ENCODE data around the gene CYP2W1.

CYP2W1 gene

DNA sequence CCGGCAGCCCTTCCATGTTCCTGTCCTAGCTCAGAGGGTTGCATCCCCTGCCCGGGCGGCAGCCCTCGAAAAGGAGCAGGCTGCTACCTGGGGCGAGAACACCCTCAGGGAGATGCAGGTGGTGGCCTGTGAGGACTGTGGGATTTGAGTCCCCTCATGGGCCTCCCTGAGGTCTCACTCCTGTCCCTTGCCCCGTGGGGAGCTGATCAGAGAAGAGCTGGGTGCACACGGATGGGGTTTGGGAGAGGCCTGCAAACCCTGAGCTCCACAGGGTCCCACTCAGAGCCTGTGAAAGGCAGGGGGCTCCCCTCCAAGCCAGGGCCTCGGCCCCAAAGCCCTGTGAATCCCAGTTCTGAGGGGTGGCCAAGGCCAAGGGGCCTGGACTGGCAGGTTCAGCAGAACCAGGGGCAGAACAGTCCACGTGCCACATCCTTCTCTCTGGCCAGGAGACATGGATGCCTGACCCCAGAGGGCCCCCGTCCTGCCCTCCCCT, 424 bp upstream of the CYP2W1 start:
- no peak for DNase-seq (ENCODE audit: low spot score)

DNA sequence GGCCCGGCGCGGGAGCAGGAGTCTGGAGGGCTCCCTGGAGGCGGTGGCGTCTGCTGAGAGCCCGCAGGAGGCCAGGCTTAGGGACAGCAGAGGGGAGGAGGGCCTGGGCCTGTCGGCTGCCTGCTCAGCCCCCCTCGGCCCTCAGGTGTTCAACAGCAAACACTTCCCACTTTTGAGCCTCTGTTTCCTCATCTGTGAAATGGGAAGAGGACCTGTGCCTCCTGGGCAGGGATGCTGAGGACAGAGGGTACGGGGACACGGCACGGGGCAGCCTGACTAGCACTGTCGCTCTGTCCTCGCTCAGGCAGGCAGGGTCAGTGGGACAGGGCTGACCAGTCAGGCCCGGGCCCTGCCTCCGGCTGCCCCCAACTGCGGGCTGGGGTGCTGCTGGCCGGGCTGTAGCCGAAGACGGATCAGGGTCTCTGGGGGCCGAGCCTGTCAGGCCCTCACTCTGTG, 663 bp downstream of the CYP2W1 start:
- no peak for DNase-seq (ENCODE audit: low spot score)

DNA sequence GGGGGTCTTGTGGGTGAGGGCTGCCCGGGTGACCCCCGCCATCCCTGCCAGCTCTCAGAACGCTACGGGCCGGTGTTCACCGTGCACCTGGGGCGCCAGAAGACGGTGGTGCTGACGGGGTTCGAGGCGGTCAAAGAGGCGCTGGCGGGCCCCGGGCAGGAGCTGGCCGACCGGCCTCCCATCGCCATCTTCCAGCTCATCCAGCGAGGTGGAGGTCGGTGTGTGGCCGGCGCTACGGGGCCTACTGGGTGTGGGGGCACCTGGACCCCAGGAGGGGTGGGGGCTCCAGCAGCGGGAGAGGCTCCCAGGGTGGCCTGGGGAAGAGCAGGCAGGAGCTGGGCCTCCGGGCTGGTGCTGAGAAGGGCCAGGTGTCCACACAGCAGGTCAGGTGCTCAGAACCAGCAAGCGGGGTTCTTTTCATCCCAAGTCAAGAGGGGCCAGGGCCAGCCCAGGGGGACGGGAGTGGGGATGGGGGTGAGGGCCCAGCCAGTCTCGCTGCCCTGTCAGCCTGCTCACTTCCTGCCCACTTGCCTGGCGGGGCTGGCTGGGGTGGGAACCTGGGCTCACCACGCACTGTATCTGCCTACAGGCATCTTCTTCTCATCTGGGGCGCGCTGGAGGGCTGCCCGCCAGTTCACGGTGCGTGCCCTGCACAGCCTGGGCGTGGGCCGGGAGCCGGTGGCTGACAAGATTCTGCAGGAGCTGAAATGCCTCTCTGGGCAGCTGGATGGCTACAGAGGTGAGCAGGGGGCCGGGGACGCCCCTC, 1.6 kb downstream of the CYP2W1 start:
- no peak for DNase-seq (ENCODE audit: low spot score)

DNA sequence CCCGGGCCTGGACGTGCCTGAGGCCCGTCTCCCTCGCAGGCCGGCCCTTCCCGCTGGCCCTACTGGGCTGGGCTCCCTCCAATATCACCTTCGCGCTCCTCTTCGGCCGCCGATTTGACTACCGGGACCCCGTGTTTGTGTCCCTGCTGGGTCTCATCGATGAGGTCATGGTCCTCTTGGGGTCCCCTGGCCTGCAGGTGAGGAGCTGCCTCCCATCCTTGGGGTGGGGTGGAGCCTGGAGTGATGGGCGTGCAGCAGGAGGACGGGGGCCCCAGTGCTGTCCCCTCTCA, 2.1 kb downstream of the CYP2W1 start:
- no peak for DNase-seq (ENCODE audit: low spot score)

DNA sequence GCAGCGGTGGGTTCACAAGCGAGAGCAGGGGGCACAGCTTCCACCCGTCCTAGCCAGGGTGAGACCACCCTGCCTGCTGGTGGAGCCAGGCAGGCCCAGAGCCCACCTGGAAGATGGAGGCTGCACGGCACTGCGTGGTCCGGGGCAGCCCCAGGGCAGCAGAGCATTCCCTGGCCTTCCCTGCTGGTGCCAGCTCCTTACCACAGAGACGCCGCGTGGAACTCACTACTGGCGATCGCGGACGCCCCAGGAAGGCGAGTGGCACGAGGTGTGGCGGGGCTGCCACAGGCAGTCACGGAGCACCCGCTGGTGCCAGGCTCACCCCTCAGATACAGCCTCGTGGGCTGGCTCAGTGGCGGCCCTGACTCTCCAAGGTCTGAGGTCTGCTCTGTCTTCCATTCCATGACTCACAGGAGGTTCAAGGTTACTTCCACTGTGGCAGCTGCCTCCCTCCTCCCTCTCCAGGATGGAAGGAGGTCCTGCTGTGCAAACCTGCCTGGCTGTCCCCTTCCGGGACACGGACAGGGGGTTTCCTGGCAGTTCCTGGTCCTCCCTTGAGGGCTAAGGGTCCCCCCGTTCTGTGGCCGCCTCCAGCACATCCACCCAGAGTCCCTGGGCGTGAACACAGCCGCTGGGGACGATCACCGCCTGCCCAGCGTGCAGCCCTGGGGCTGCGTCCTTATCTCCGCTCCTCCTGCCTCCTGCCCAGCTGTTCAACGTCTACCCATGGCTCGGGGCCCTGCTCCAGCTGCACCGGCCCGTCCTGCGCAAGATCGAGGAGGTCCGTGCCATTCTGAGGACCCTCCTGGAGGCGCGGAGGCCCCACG, 3.1 kb downstream of the CYP2W1 start:
- DNase-seq (ENCODE audit: low spot score): peak; percentile 64

DNA sequence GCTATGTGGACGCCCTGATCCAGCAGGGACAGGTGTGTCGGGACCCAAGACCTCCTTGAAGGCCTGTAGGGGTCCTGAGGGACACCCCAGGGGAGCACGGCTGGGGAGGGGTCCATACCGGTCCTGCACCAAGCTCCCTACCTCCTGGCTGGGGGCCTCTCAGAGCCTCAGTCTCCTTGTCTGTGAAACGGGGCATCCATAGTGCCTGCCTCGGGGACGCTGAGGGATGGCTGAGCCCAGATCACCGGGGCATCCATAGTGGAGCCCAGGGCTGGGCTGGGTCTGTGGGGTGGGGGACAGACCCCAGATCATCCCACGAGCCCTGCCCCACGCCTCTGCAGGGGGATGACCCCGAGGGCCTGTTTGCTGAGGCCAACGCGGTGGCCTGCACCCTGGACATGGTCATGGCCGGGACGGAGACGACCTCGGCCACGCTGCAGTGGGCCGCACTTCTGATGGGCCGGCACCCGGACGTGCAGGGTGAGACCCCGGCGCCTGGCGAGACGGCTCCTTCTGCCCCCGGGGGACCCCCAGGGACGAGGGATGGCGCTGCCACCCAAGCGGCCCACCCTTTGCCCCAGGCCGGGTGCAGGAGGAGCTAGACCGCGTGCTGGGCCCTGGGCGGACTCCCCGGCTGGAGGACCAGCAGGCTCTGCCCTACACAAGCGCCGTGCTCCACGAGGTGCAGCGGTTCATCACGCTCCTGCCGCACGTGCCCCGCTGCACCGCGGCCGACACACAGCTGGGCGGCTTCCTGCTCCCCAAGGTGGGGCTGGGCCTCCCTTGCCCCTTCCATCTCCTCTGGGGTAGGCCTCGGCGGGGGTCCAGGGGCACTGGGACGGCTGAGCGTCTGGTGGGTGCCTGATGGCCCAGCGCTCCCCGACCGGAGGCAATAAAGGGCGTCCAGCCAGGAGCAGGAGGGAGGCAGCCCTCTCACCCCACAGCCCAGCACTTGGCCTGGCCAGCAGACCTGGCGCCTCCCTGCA, 4.1 kb downstream of the CYP2W1 start:
- no peak for DNase-seq (ENCODE audit: low spot score)

DNA sequence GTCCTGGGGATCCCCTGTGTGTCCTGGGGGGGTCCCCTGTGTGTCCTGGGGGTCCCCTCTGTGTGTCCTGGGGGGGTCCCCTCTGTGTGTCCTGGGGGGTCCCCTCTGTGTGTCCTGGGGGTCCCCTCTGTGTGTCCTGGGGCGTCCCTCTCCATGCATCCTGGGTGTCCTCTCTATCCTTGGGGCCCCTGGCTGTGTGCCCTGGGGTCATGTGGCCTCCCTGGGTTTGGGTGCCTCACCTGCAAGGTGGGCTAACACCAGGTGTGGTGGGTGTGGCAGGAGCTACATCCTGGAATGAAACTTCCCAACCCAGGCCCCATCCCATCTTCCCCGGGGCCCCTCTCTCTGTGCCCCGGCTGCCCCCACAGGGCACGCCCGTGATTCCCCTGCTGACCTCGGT, 4.9 kb downstream of the CYP2W1 start:
- DNase-seq (ENCODE audit: low spot score): no peak

DNA sequence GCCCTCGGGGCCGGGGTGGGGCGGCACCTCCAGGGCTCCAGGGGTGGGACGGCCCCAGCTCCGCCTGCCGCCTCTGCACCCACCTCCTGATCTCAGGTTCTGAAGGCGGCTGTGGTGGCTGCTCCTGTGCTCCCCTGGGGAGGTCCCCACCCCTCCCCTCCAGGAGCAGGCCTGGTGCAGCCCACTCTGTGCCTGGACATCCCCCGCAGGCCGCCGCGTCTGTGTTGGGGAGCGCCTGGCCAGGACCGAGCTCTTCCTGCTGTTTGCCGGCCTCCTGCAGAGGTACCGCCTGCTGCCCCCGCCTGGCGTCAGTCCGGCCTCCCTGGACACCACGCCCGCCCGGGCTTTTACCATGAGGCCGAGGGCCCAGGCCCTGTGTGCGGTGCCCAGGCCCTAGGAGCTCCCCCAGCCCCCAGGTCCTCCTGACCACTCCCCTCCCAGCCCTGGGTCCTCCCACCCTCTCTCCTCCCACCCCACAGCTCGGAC, 5.5 kb downstream of the CYP2W1 start:
- peak; percentile 45 for DNase-seq (ENCODE audit: low spot score)

DNA sequence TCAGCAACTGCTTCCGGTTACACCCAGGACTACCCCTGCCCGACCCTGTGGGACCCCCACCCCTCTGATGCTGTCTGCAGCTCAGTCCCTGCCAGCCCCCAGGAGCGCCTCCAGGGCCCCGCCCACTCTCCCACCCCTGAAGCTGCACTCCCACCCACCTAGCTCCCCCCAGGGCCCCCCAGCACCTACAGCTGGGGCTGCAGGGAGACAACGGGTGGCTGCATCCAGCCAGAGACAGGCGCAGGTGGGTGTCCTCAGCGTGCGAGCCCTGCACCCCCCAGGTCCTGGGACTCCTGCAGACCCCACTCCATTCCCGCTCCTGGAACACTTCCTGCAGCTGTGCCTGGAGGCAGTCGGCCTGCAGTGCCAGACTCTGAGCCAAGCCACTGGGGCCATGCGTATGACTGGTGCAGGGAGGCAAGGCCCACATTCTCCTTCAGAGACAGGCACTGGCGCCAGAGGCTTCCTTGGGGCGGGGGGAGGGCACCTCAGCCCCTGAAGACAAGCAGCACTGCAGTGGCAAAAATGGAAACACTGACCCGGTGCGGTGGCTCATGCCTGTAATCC, 6.1 kb downstream of the CYP2W1 start:
- DNase-seq (ENCODE audit: low spot score): no peak

DNA sequence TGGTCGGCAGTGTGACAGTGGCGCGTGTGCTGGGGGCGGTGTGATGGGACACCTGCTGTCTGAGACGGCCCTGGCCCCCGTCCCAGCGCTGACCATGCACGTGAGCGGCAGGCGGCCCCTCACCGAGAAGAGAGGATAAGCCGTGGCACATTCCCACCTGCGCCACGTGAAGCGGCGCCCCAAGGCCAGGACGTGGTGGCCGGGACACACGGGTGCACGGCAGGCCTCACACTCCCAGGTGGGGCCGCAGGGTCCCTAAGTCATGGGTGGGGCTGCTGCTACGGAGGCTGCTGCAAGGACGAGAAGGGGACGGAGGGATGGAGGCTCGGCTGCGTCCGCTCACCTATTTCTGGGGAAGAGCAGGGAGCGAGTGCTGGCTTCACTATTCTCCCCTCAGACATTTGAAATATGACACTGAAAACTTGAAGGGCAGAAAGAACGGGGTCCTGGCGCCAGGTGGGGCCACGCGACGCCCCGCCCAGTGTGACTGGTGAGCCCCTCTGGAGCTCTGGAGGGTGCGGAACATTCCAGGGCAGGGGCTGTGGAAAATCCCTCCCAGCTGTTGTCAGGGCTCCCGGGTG, 7.5 kb downstream of the CYP2W1 start:
- DNase-seq (ENCODE audit: low spot score): no peak

DNA sequence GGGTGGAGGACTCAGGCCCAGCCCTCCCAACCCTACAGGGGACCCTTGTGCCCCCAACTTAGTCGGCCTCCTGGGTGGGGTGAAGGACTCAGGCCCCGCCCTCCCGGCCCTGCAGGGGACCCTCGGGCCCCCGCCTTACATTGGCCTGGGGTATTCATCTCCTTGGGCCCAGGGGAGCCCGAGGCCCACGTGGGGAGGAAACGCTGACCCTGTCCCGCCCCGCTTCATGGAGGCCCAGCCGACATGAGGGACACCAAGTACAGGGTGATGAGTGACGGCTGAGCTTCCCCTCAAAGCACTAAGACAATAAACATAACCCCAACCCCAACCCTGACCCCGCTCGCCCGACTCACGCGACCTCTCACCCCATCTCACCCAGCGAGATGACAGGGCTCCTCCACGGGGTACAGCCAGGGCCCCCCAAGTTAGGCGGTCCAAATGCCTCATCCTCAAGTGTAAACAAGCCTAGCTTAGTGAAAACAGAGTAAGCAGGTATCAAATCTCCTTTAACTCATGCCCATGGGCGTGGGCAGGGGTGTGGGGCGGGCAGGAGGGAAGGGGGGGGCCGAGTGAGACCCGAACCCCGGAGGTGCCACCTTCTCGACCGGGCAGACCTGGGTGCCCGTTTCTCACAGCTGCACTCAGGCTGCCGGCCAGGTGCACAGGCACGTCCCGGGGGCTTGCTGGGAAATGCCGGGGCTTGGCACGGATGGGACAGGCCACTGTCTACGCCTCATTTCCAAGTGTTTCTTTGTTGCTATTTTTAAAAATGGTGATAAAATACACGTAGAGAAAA, 8.2 kb downstream of the CYP2W1 start:
- DNase-seq (ENCODE audit: low spot score): no peak

DNA sequence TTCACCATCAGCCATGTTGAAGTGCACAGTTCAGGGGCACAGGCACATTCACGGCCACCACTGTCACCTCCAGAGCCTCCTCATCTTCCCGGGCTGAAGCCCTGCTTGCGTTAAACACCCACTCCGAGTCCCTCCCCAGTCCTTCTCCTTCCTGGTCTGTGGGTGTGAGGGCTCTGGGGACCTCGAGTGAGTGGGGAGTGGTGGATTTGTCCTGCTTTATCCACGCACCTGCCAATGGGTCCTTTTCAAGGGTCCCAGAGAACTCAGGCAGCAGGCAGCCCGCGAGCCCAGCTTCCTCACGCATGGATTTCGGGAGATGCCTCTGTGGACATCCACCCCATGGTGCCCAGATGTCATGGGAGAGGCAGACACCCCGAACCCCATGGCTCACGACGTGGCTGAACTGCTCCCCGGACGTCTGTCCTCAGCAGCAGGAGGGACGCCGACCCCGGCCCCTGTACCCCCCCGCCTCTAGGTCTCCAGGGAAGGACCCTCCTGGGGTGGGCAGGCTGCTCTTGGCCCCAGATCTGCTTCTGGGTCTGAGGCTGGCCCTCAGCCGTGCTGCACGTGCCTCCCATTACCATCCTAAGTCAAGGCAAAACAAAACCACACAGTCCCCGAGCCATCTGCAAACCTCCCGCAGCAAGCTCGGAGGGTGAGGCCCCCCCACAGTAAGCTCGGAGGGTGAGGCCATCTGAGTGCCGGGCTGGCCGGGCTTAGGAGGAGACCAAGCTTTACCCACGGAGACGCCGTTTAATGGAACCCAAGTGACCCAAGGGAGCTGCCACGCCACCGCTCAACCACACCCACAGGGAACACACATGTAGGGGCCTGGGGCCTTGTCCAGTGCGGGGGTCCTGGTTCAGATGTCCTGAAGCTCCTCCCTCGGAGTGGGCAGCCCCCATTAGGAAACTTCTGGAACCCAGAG, 9.0 kb downstream of the CYP2W1 start:
- DNase-seq (ENCODE audit: low spot score): no peak

DNA sequence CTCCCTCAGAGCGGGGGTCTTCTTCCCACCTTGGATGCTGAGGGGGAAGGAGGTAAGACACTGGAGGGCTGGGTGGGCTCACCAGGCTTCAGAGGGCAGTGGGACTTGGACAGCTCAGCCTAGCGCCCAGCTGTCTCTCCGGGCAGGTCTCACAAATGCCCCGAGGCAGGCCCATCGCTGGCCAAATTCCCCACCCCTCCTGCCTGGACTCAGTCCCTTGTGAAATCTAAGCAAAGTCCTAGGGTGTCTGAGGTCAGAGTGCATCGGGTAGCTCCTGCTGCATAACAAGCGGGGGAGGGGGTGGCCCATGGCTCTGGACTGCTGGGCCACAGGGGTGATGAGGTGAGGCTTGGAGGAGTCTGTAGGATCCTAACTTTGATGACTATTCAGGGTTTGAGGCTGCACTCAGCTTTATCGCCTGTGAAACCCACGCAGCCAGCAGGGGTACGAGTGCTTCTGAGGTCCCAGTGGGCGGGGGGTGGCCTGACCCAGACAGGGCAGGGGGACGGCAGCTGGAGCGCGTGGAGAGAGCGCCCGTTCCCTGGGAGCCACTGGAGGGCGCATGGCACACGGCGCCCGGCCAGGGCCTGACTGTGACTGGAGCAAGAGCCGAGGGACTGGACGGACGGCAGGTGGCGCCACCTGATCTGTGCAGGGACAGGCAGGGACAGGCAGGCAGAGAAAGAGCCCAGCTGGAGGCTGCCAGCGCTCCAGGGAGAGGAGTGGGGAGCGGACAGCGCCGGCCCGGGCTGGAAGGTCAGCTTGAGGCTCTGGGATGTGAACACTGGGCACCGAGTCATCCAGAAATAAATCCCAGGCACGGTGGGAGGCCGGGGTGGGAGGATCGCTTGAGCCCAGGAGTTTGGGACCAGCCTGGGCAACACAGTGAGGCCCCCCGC, 10.0 kb downstream of the CYP2W1 start:
- peak; percentile 94 for DNase-seq (ENCODE audit: low spot score)

DNA sequence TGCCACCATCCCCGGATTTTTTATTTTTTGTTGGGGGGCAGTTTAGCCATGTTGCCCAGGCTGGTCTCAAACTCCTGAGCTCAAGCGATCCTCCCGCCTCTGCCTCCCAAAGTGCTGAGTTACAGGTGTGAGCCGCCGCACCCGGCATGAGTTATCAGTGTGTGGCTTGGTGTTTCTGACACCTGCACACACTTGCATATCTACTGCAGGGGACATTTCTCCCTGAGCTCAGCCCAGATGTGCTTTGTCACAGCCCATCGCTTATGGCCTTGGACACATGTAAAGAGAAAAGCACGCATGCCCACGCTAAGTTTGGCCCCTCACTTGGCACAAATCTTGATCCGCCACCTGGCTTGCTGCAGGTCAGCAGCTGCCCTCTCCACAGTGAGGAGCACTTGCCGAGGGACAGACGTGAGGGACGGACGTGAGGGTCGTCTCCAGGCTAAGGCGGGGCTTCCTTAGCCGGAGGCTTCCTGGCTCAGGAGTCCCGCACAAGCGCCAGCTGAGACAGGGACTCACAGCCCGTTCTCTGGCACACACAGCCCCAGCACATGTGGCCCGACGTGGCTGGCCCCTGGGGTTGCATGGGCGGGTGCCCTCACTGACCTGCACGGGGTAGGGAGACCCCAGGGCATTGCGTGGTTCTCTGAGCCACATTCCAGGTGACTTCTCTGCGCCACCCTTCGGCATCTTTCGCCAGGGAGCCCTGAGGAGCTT, 11.8 kb downstream of the CYP2W1 start:
- no peak for DNase-seq (ENCODE audit: low spot score)

DNA sequence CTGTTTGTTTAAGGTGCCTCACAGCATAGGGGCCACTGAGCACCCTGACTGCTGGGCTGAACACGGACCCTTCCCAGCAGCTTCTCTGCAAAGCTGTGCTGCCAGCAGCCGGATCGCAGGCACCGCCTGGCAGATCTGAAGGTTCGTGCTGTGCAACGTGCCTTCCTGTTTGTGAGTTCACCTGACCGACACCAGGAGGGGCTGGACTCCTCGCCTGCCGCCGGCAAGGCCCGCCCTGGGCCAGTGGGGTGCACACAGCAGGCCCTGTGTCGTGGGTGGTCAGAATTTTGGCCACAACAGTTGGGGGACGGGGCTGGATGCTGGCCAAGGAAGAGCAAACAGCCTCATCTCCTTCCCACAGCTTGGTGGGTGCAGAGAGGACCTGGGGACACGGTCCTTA, 12.6 kb downstream of the CYP2W1 start:
- no peak for DNase-seq (ENCODE audit: low spot score)

DNA sequence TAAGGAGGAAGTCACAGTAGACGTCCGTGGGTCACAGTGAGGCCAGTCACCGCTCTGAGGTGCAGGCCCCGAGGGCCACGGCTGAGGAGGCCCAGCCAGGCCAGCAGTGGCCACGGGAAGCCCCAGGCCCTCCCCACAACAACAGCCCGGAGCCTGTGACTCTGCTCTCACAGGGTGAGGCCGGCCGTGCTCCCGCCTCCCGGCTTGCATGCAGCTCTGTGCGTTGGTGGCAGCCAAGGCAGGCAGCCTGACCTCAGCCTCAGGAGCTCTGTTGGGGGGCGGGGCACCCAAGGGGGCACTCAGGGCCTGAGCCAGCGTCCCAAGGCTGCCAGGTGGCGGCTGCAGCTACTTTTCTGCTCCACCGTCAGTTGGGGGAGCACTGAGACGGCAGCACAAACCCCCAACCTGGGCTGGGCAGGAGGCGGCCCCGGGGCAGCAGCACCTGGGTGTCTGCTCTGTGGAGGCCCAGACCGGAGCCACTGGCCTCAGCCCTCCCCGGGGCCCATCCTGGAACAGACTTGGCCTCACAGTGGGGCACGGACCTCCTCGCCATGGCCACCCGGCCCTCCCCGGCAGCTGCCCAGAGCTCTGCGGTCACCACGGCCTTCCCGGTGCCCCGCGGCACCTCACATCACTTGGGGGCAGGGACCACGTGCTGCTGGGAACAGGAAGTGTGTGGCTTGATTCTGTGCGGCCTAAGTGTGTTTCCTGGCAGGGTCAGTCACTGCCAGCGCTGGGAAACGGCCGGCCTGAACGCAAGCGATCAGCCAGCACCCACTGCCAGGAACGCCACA, 13.3 kb downstream of the CYP2W1 start:
- no peak for DNase-seq (ENCODE audit: low spot score)
